Measurements from ENCODE around the gene ARG2.

Gene ARG2

GRCh38 chr14:67619446-67620216, at the start of gene ARG2:
TSS of gene ARG2 (plus strand) at chr14:67619920. CDS start at chr14:67619978, 58 bp downstream.
- DNase-seq = peak; percentile 99

- DNase-seq = no peak
Observed at GRCh38 chr14:67570453-67570852, 49.3 kb upstream of the ARG2 start.

- peak in 1 of 2 experiments; percentile 21 for DNase-seq
Observed at GRCh38 chr14:67571275-67571990, 48.3 kb upstream of the ARG2 start.

DNA sequence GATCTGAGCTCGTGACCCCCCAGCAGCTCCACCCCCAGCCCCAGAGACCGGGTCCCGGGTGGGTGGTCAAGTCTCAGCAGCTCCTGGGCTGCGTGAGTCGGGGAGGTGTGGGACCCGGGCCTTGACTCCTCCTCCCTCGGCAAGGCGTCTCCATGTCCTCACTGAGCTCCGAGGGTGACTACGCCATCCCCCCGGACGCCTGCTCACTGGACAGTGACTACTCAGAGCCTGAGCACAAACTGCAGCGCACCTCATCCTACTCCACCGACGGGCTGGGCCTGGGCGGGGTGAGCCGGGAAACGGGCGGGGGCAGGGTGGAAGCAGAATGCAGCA, 47.8 kb upstream of the ARG2 start:
- no peak for DNase-seq

DNA sequence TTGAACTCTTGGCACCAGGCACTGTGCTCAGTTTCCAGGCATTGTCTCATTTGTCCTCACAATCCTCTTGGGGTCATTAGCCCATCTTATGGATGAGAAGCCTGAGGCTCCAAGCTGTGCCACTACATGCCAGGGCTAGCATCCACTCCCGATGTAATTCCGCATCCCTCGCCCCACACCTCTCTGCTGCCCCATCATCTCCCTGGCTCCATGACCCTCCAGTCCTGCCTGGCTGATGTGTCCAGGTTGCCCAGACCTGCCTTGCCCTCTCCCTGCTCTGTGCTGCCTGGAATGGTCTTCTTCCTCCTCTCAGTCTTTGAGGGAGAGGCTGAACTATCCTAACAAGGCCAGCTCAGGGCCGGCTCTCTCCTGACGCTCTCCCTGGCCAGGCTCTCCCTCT, 47.1 kb upstream of the ARG2 start:
- no peak for DNase-seq

DNA sequence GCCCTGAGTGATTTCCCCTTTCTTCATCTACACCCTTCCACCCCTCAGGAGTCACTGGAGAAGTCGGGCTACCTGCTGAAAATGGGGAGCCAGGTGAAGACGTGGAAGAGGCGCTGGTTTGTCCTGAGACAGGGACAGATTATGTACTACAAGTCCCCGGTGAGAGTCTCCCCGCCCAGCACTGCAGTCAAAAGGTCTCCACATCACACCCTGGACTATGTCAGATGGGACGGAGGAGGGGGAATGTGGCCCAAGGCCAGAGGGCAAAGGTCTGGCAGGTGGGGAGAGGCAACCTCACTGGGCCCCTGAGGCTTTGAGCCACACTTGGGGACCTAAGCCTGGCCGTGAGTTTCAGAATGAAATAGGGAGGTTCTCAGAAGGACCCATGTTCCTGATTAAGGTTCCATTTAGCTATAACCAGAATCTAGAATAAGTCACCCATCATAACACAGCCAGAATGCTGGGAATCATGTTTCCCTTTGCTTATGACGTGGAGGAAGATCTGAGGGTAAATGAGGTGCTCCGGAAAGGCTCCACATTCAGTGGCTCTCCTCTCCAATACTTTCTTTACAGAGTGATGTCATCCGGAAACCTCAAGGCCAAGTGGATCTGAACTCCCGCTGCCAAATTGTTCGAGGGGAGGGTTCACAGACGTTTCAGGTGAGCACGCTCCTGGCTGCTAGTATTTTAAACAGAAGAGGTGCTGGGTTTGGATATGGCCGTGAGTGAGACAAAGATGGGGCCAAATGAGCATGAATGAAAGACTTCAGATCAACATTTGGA, 46.3 kb upstream of the ARG2 start:
- DNase-seq = no peak

- no peak for DNase-seq
Observed at GRCh38 chr14:67574156-67574555, 45.6 kb upstream of the ARG2 start.

- DNase-seq = no peak
Observed at GRCh38 chr14:67574806-67575205, 44.9 kb upstream of the ARG2 start.

DNA sequence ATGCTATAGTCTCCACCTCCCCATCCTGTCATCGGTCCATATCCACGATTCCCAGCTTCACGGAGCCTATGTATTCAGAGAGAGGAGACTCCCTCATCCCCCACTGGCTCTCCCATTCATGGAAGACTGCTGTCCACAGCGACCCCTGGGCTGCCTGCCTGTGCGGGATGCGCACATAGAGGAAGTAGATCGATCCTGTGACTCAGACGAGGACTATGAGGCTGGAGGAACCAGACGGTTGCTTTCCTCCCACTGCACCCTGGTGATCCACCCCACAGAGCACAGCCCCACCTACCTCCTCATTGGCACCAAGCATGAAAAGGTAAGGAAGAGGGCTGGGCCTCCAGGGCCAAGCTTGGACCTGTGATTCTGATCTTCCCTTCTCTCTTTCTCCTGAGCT, 44.0 kb upstream of the ARG2 start:
- DNase-seq = no peak

DNA sequence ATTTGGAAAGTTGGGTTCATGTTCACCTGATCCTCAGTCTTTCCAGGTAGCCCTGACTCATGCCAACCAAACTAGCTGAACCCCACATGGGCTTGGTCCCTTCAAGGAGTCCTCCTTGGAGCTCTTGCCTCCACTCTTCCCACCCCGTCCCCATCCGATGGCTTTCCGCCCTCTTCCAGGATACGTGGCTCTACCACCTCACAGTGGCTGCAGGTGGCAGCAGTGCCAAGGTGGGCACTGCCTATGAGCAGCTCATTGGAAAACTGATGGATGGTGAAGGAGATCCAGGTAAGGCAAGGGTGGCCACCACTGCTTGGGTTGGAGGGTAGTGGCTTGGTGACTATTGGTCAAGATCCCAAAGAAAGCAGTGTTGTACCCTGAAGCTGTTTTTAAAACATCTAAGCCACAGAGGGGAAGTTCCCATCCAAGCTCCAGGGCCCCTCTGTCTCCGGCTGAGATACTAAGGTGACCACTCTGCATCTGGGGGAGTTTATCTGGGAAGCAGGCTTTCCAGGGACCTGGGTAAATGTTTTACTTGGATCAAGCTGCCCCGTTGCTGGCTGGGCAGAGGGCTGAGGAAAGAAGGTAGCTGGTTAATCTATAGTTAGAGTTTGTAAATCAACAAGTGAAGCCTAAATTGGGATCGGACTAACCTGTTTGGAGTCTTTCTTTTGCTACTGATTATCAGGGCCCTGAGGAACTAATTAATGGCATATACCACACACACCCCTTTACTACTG, 43.3 kb upstream of the ARG2 start:
- DNase-seq = no peak

DNA sequence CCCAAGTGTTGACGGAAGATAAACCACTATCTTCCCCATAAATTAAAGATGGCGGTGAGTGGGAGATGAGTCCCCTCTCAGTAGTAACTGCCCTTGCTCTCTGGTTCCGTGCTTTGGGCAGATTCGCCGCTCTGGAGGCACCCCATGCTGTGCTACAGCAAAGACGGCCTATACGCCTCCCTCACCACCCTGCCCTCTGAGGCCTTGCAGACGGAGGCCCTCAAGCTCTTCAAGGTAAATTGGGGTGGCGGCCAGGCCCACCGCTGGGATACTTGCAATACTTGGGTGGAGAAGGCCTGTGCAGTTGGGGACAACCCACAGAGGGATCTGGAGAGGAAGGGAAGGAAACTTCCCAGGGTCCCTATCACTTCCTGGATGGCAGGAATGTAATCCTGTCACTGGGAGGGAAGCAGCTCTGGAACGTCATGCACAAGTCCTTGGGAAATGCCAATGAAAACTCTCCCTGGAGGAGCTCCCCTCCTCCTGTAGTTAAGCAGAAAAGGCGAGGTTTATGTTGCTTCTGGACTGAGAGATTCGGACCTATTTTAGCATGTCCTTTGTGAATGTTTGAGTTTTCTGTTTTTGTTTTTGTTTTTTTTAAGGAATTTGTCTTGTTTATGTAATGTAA, 42.4 kb upstream of the ARG2 start:
- DNase-seq = no peak

DNA sequence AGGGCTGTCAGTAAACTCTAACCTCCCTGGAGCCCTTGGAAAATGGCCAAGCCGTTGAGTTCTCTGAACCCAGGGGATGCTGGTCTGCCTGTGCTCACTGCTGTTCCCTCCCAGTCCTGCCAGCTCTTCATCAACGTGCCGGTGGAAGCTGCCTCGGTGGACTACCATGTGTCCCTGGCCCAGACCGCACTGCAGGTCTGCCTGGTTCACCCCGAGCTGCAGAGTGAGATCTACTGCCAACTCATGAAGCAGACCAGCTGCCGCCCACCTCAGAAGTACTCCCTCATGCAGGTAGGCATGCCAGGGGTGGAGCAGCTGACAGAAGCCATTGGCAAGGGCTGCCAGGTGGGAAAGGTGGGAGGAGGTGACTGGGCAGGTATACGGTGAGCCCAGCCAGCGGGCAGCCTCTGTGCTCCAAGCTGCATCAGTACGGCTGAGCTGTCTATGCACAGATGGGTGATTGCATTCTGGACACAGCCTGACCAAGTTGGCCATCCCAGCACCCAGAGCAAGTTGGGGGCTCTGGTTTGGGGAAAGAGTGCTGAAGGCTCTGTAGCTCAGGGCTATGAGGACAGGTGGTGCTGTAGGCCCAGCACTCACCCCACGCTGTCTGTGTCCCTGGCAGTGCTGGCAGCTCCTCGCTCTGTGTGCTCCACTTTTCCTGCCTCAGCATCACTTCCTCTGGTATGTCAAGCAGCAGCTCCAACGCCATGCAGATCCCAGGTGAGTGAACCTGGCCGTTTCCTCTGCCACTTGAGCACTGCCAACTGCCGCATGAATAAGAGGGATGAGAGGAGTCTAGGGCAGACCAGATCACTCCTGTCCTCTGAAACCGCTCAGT, 41.6 kb upstream of the ARG2 start:
- peak; percentile 20 to 33 for DNase-seq

DNA sequence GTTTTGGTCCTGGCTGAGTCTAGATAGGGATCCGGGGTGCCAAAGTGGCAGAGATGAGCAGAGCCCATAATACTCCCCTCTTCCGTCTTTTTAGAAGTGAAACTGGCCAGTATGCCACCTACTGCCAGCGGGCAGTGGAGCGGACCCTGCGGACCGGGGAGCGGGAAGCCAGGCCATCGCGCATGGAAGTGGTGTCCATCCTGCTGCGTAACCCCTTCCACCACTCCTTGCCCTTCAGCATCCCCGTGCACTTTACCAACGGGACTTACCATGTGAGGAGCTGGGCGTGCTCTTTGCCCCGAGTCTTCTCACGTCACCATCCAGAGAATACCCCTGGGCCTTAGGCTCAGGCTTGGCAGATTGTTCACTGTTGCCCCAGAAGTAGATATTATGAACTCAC, 40.7 kb upstream of the ARG2 start:
- no peak for DNase-seq

DNA sequence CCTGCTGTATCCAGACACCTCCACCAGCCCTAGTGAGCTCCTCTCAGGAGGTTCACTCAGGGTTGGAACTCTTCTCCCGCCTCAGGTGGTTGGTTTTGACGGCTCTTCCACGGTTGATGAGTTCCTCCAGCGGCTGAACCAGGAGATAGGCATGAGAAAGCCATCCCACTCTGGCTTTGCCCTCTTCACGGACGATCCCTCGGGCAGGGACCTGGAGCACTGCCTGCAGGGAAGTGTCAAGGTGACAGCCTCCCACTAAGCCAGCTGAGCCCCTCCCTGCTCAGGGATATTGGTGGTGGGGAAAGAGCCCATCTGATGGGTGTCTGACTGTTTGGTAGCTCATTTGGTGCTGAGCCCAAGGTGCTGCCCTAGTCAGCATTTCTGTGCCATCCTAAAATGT, 40.1 kb upstream of the ARG2 start:
- DNase-seq = no peak

GRCh38 chr14:67580336-67581171, 39.2 kb upstream of the ARG2 start:
- no peak for DNase-seq

DNA sequence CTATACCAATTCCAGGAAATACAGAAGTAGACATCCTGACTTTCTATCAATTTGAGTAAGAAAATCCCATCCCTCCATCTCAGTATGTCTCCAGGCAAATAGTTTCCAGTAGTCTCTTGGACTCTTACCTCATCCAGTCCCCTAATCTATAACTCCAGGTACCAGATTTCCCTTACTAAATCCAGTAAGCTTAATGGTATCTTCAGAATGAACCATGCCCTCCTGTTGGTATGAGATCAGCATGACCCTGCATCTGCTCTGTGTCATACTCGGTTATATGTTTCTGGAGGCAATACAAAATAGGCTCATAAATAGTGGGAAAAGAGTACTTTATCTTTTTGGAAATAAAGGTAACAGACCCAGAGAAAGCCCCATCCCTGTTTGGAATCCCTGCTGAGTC, 38.1 kb upstream of the ARG2 start:
- DNase-seq = no peak

GRCh38 chr14:67582061-67582460, 37.7 kb upstream of the ARG2 start:
- DNase-seq = no peak

GRCh38 chr14:67583711-67584644, 35.7 kb upstream of the ARG2 start:
- peak in 1 of 2 experiments; percentile 35 for DNase-seq

DNA sequence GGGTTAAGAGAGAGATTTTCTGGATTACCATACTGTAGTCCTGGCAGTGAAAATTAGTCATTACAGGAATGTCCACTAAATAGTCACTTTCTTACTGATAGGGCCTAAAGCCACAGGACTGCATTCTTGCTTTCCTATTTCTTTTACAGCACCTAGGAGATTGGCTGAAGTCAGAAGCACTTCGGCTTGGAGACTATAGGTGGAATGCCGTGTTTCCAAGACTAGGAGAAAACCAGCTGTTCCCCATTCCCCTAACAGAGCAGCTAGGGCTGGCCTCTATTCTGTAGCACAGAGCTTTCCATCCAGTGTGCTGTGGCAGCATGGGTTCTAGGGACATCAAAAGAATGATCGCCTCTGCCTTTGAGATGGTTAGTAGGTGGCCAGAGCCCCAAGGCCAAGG, 34.7 kb upstream of the ARG2 start:
- no peak for DNase-seq

DNA sequence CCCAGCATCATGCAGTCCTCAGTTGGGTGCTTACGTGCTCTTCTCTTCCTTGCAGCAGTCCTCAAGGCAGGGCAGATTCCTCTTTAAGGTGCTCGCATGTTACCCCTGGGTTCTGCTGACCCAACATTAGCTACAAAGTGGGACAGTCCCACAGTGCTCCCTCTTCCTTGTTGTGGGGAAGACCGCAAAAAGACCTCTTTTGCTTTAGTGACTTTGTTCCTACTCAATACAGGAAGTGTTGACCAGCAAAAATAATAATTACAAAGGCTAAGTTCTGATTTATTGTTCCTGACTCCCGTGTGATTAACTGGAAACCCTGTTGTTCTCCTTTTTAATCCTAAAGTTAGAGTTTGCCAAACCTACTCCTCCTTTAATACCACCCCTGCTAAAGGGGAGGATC, 33.4 kb upstream of the ARG2 start:
- DNase-seq = no peak
